HEK293T (cell line): Measurements from ENCODE around the gene DNAJC1.
A peak's percentile ranks its signal among the peaks of the same experiment; 100 is the strongest.

Experiments
- CTCF ChIA-PET: fragments of 350-600 bp; formaldehyde crosslinking; extraction: SDS; loops from one replicate; lab custom pipeline; 2021; ENCODE audit warnings: antibody characterized with exemption, inconsistent platforms; lab: Yijun Ruan, JAX
- POLR2A ChIA-PET: fragments of 350-600 bp; formaldehyde crosslinking; extraction: SDS; loops from one replicate; lab custom pipeline; 2020; ENCODE audit warnings: antibody characterized with exemption, inconsistent platforms; lab: Yijun Ruan, JAX
- DNase-seq: peaks from one replicate; pipeline ENCODE4 v3.0.0; 2012; ENCODE audit warnings: mixed read lengths; ENCODE audit errors: extremely low spot score
- ARNT ChIP-seq: fragments of 450-650 bp; IDR thresholded peaks from 2 replicates; pipeline ENCODE4 v1.6.1; 2017; ENCODE audit warnings: mild to moderate bottlenecking
- BHLHE40 ChIP-seq: fragments of 450-650 bp; IDR thresholded peaks from 2 replicates; pipeline ENCODE4 v1.6.1; 2016; ENCODE audit warnings: mild to moderate bottlenecking, moderate library complexity, borderline replicate concordance
- CTBP1 ChIP-seq: fragments of 450-650 bp; IDR thresholded peaks from 2 replicates; pipeline ENCODE4 v1.6.1; 2016; ENCODE audit warnings: borderline replicate concordance
- ELF4 ChIP-seq: fragments of 450-650 bp; IDR thresholded peaks from 2 replicates; pipeline ENCODE4 v1.6.1; 2017; ENCODE audit warnings: antibody characterized with exemption
- FOXA1 ChIP-seq: fragments of 450-650 bp; IDR thresholded peaks from 2 replicates; pipeline ENCODE4 v1.6.1; 2016; ENCODE audit warnings: mild to moderate bottlenecking
- FOXK2 ChIP-seq: fragments of 450-650 bp; IDR thresholded peaks from 2 replicates; pipeline ENCODE4 v1.6.1; 2016; ENCODE audit warnings: mild to moderate bottlenecking
- FOXM1 ChIP-seq: fragments of 450-650 bp; IDR thresholded peaks from 2 replicates; pipeline ENCODE4 v1.6.1; 2017; ENCODE audit warnings: mild to moderate bottlenecking, borderline replicate concordance
- HDGF ChIP-seq: fragments of 450-650 bp; IDR thresholded peaks from 2 replicates; pipeline ENCODE4 v1.6.1; 2017; ENCODE audit warnings: antibody characterized with exemption, borderline replicate concordance
- L3MBTL2 ChIP-seq: fragments of 450-650 bp; conservative IDR thresholded peaks from 2 replicates; pipeline ENCODE4 v1.6.1; 2016; ENCODE audit warnings: mild to moderate bottlenecking
- LEF1 ChIP-seq: fragments of 450-650 bp; IDR thresholded peaks from 2 replicates; pipeline ENCODE4 v1.6.1; 2017; ENCODE audit warnings: mild to moderate bottlenecking, borderline replicate concordance
- NFRKB ChIP-seq: fragments of 450-650 bp; IDR thresholded peaks from 2 replicates; pipeline ENCODE4 v1.6.1; 2016; ENCODE audit warnings: mild to moderate bottlenecking, moderate library complexity
- PKNOX1 ChIP-seq: fragments of 450-650 bp; IDR thresholded peaks from 2 replicates; pipeline ENCODE4 v1.6.1; 2016
- SP1 ChIP-seq: fragments of 450-650 bp; IDR thresholded peaks from 2 replicates; pipeline ENCODE4 v1.6.1; 2017
- SUZ12 ChIP-seq: fragments of 450-650 bp; IDR thresholded peaks from 2 replicates; pipeline ENCODE4 v1.6.1; 2016; ENCODE audit warnings: mild to moderate bottlenecking
- TARDBP ChIP-seq: fragments of 450-650 bp; IDR thresholded peaks from 2 replicates; pipeline ENCODE4 v1.6.1; 2016
- ZNF384 ChIP-seq: fragments of 450-650 bp; IDR thresholded peaks from 2 replicates; pipeline ENCODE4 v1.6.1; 2016

The DNAJC1 gene

DNA sequence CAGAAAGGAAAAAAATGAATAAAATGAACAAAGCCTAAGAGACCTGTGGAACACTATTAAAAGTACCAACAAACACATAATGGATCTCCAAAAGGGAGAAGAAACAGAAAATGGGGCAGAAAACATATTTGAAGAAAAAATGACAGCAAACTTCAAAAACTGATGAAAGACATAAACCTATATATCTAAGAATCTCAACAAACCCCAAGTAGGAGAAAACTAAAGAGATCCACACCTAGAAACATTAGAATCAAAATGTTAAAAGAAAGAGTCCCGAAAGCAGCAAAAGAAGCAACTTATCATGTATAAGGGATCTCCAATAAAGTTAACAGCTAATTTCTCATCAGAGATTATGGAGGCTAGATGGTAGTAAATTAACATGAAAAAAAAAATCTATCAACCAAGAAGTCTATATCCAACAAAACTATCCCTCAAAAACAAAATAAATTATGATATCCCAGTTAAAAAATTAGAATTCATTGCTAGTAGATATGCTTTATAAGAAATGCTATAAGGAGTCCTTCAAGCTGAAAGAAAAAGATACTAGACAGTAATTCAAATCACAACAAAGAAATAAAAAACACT is 68.0 kb downstream of the DNAJC1 start:
- DNase-seq = no peak
- ChIA-PET POLR2A (no interaction called here), CTCF (no interaction called here)
- TF ChIP-seq FOXK2 (no peak), BHLHE40 (no peak), HDGF (no peak), NFRKB (no peak), LEF1 (no peak), FOXA1 (no peak), FOXM1 (no peak), SP1 (no peak), TARDBP (no peak), L3MBTL2 (no peak), PKNOX1 (no peak), SUZ12 (no peak)

DNA sequence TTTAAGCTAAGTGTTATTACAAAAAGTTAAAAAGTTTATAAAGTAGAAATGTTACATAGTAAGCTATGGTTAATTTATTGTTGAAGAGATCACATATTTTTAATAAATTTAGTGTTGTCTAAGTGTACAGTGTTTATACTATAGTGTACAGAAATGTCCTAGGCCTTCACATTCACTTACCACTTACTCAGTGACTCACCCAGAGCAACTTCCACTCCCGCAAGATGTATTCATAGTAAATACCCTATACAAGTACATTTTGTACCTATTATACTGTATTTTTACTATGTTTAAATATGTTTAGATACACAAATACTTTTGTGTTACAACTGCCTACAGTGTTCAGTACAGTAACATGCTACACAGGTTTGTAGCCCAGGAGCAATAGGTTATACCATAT is 69.2 kb downstream of the DNAJC1 start:
- CTCF ChIA-PET = no interaction called here
- no peak for TF ChIP-seq ELF4
- no peak for DNase-seq
- POLR2A ChIA-PET = no interaction called here

DNA sequence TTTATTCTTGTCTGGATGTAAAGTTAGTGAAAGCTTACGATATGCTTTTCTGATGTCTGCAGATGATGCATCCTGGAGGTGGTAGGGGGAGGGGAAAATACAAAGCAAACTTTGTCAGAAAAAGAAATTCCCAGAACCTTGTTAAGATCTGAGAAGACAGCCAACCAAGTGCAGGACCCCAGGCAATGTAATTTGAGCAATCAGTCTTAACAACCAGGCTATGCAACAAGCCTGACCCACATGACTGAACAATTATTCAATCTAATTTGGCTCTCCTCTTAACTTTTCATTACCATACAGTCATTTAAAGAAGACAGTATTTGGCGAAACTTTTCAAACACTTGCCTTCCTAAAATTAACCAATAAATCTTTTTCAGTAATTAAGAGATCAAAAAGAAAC is 74.5 kb downstream of the DNAJC1 start:
- peak; percentile 38 for DNase-seq
- TF ChIP-seq SUZ12 (no peak), HDGF (no peak), L3MBTL2 (no peak), FOXK2 (no peak), BHLHE40 (no peak)
- POLR2A ChIA-PET = no interaction called here
- CTCF ChIA-PET = no interaction called here

- CTCF ChIA-PET = no interaction called here
- DNase-seq = no peak
- TF ChIP-seq BHLHE40 = no peak
- TF ChIP-seq NFRKB = no peak
- TF ChIP-seq FOXM1 = no peak
- no peak for TF ChIP-seq SP1
- TF ChIP-seq L3MBTL2 = no peak
- TF ChIP-seq CTBP1 = no peak
- no peak for TF ChIP-seq ARNT
- TF ChIP-seq ELF4 = no peak
- no peak for TF ChIP-seq SUZ12
- TF ChIP-seq HDGF = no peak
- TF ChIP-seq LEF1 = no peak
- no peak for TF ChIP-seq ZNF384
- no peak for TF ChIP-seq FOXA1
- no peak for TF ChIP-seq FOXK2
- TF ChIP-seq PKNOX1 = no peak
- TF ChIP-seq TARDBP = no peak
- POLR2A ChIA-PET = no interaction called here
Measured at GRCh38 chr10:21927631-21928353, 75.7 kb downstream of the DNAJC1 start.

GRCh38 chr10:21926949-21927348 is 76.6 kb downstream of the DNAJC1 start:
- DNase-seq = peak; percentile 16
- TF ChIP-seq FOXM1 (no peak), TARDBP (no peak), FOXK2 (no peak), ZNF384 (no peak), PKNOX1 (no peak), ELF4 (no peak), SP1 (no peak), L3MBTL2 (no peak), SUZ12 (no peak), LEF1 (no peak), FOXA1 (no peak), NFRKB (no peak), HDGF (no peak), ARNT (no peak)
- POLR2A ChIA-PET = no interaction called here
- CTCF ChIA-PET = no interaction called here

- DNase-seq = no peak
- ChIA-PET CTCF (no interaction called here), POLR2A (no interaction called here)
- TF ChIP-seq CTBP1 (no peak), SP1 (no peak), PKNOX1 (no peak), SUZ12 (no peak), L3MBTL2 (no peak), HDGF (no peak), LEF1 (no peak), BHLHE40 (no peak)
Measured at GRCh38 chr10:21926358-21926925, 77.1 kb downstream of the DNAJC1 start.
